AG04450 (cell line): ENCODE results near the gene ACTR3C. TPM values are rescaled to one million over a fixed set of nuclear protein-coding genes. Genes with fewer than 3 reads are reported as not detected.
"Not testable (repeated sequence)": the region's sequence is repeated elsewhere in the genome, so short reads cannot be mapped to it uniquely, and the experiment has no call there.

ENCODE experiments used
- CTCF ChIA-PET: fragments of 300-600, 350-600 bp; formaldehyde crosslinking; extraction: SDS; loops from one replicate; lab custom pipeline; 2022; ENCODE audit warnings: antibody characterized with exemption, inconsistent platforms; lab: Charles Lee
- POLR2A ChIA-PET: fragments of 350-600 bp; formaldehyde crosslinking; extraction: SDS; loops from one replicate; lab custom pipeline; 2021; ENCODE audit warnings: antibody characterized with exemption, inconsistent platforms; lab: Yijun Ruan, JAX
- DNase-seq: peaks from one replicate; pipeline ENCODE4 v3.0.0-alpha.2; 2011; ENCODE audit warnings: low read depth, low spot score
- H3K27ac ChIP-seq: one replicate; pipeline ENCODE4 v1.5.1; 2012; ENCODE audit warnings: low read depth, low read length, control low read depth
- H3K27me3 ChIP-seq: one replicate; pipeline ENCODE4 v1.6.0; 2012; ENCODE audit warnings: low read length; ENCODE audit not compliant: control insufficient read depth, insufficient read depth
- H3K4me3 ChIP-seq: 2 replicates; pipeline ENCODE4 v1.5.1; 2011; ENCODE audit warnings: mild to moderate bottlenecking, low read depth, low read length, control low read depth
- H3K9me3 ChIP-seq: 2 replicates; pipeline ENCODE4 v1.5.1; 2012; ENCODE audit warnings: low read length; ENCODE audit not compliant: control insufficient read depth, insufficient read depth
- CTCF ChIP-seq: IDR thresholded peaks from 2 replicates; pipeline ENCODE4 v1.5.1; 2011; ENCODE audit warnings: low read depth, low read length, control low read depth, inconsistent platforms
- polyA plus RNA-seq: library from polyadenylated mRNA; depleted of rRNA; stranded (reverse); fragments of >200 nt; gene quantifications from 2 replicates; pipeline ENCODE4 v1.2.3, GENCODE V29; 2011

Gene ACTR3C
- polyA plus RNA-seq, 1 experiment, result 0.31 TPM

- Histone ChIP-seq H3K27ac (no peak overlapping the region), H3K9me3 (no peaks in the 10 kb centered on the region), H3K27me3 (no peaks in the 10 kb centered on the region), H3K4me3 (no peak overlapping the region)
- TF ChIP-seq CTCF, result no peak
- CTCF ChIA-PET, result no interaction called here
- DNase-seq, result no peak
- POLR2A ChIA-PET, result no interaction called here
Measured at GRCh38 chr7:150311146-150311545, 12.2 kb downstream of the ACTR3C start.

GRCh38 chr7:150308575-150308974 is 14.8 kb downstream of the ACTR3C start:
- no peak for DNase-seq
- POLR2A ChIA-PET, result no interaction called here
- CTCF ChIA-PET, result no interaction called here
- no peak overlapping the region for H3K27ac ChIP-seq
- no peak for TF ChIP-seq CTCF
- H3K9me3 ChIP-seq, result no peaks in the 10 kb centered on the region
- H3K4me3 ChIP-seq, result no peak overlapping the region
- H3K27me3 ChIP-seq, result no peaks in the 10 kb centered on the region

DNA sequence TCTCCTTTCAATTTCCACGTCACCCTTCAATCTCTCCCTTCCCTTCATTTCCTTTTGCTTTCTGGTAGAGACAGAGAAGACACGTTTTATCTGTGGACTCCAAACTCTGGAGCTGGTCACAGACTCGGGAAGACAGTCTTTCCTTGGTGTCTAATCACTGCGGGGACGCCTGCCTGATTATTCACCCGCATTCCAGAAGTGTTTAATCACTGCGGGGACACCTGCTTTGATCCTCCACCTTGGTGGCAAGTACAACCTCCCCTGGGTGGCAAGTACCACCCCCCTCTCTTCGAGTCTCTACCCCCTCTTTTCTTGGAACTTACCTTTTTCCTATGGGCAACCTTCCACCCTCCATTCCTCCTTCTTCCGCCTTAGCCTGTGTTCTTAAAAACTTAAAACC is 15.4 kb downstream of the ACTR3C start:
- Histone ChIP-seq H3K27ac (no peak overlapping the region), H3K9me3 (no peaks in the 10 kb centered on the region), H3K4me3 (no peak overlapping the region), H3K27me3 (no peaks in the 10 kb centered on the region)
- POLR2A ChIA-PET, result no interaction called here
- CTCF ChIA-PET, result no interaction called here
- no peak for DNase-seq
- no peak for TF ChIP-seq CTCF

DNA sequence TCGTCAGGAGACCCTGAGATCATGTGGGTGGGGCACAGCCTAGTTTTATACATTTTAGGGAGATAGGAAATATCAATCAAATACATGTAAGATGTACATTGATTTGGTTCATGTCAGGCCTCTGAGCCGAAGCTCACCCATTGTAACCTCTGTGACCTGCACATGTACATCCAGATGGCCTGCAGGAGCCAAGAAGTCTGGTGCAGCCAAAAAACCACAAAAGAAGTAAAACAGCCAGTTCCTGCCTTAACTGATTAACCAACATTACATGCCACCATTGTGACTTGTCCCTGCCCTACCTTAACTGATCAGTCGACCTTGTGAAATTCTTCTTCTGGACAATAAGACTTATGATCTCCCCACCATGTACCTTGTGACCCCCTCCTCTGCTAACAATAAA is 16.2 kb downstream of the ACTR3C start:
- H3K9me3 ChIP-seq, result no peaks in the 10 kb centered on the region
- CTCF ChIA-PET, result no interaction called here
- H3K27me3 ChIP-seq, result no peaks in the 10 kb centered on the region
- DNase-seq, result no peak
- no peak overlapping the region for H3K27ac ChIP-seq
- TF ChIP-seq CTCF, result no peak
- POLR2A ChIA-PET, result no interaction called here
- no peak overlapping the region for H3K4me3 ChIP-seq

DNA sequence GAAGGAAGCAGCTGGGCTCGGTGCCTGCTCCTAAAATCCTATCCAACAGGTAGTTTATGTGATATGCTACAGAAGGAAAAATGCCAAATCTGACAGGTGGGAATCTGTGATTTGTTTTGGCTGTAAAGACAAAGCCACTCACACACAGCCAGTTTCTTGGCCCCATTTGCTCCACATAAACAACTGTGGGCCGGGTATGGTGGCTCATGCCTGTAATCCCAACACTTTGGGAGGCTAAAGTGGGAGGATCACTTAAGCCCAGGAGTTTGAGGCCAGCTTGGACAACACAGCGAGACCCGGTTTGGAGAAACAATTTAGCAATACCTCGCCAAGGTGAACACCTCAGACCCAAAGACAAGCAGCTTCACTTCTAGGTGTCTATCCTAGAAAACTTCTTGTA is 17.0 kb downstream of the ACTR3C start:
- DNase-seq, CTCF ChIA-PET, H3K27ac ChIP-seq, H3K27me3 ChIP-seq, H3K4me3 ChIP-seq, H3K9me3 ChIP-seq, POLR2A ChIA-PET: not testable (repeated sequence)

- H3K9me3 ChIP-seq, CTCF ChIA-PET, POLR2A ChIA-PET, H3K27me3 ChIP-seq, DNase-seq, H3K4me3 ChIP-seq, H3K27ac ChIP-seq: not testable (repeated sequence)
Measured at GRCh38 chr7:150305903-150306284, 17.5 kb downstream of the ACTR3C start.

GRCh38 chr7:150305259-150305902 is 18.0 kb downstream of the ACTR3C start:
- DNase-seq, H3K27ac ChIP-seq, POLR2A ChIA-PET, CTCF ChIA-PET, H3K27me3 ChIP-seq, H3K9me3 ChIP-seq, H3K4me3 ChIP-seq: not testable (repeated sequence)

DNA sequence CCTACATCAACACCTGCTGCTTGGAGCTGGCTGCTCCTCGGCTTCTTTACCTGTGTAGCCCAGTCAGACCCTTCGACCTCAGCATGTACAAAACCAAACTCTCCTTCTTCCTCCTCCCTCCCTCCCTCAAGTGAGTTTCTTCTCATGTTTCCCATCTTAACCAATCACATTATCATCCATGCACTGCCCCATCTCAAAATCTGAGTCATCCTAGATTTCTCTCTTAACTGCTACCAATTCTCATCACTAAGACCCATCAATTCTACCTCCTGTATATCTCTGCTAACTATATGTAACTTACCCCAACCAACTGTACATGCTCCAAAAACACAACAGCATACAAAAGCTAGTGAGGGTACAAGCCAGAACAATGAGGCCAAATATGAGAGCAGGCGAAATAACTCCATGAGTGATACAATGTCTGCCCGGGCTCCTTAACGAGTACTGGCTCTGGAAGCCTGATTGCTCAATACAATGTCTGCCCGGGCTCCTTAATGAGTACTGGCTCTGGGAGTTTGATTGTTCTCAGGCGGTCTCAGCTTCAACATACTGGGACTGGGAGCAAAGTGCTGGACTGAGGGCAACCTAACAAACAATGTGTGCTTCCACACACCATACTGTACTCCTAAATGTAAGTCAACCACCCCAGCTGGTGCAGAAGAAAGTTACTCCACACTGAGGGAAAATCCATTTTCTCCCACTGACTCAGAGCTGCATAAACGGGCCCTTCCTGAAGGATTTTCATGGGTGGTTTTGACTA is 18.7 kb downstream of the ACTR3C start:
- H3K4me3 ChIP-seq, H3K9me3 ChIP-seq, H3K27ac ChIP-seq, H3K27me3 ChIP-seq, POLR2A ChIA-PET, CTCF ChIA-PET, DNase-seq: not testable (repeated sequence)
